Measurements from ENCODE around the gene AK2. TPM values are rescaled to one million over a fixed set of nuclear protein-coding genes. Genes with fewer than 3 reads are reported as not detected.
"Not testable (repeated sequence)": the region's sequence is repeated elsewhere in the genome, so short reads cannot be mapped to it uniquely, and the experiment has no call there.

The AK2 gene
- total and polyA plus RNA-seq, 4 donors, result 71.8 to 95.6 (median 82.6) TPM

DNA sequence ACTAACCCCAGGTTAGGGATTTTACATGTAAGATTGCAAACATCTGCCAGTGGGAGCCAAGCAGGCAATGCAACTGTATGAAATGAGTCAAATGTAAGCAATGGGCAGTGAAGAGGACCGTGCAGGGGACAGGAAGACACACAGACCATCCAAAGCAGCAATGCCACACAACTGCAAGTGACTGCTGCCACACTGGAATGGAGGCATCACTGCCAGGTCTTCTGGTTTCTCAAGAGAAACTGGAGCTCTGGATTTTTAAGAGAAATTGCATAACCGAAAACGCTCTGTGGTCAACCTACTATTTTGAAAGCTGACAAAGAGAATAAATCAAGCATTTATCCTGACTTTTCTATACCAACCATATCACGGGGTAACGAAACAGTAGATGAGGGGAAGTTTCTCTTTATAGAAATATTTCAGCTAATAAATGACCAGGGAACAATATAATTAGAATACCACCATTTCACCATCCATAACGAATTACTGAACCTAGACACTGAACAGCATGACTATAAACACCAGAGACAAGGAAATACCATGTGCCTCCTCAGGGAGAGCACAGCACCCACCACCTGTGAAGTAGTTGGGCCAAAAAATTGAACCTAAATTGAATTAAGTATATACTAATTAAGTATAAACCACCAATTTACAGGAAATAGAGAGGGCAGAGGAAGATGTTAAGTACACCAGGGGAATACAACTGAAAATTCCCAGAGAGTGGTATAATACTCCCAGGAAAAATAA, 4.4 kb downstream of the AK2 start:
- intact Hi-C loops (cut with DNase I), result loop anchor here in 1 of 2 donors (10.0 kb wide), 1 partner anchor 97 kb away; no protein-coding TSS in a partner anchor
- ATAC-seq (ENCODE audit: low FRiP score), result no peak
- H3K4me1 ChIP-seq (ENCODE audit: control insufficient read depth in 1 of 2, insufficient read depth in 2 of 2, low read length in 2 of 2), result peaks cover 6 to 8% of the 10 kb centered on the region in 2 donors

GRCh38 chr1:33031506-33031905, 5.2 kb downstream of the AK2 start:
- H3K27me3 ChIP-seq (ENCODE audit: control insufficient read depth in 1 of 2, insufficient read depth in 2 of 2, low read length in 1 of 2), result no peaks in the 10 kb centered on the region
- no peaks in the 10 kb centered on the region for H3K9me3 ChIP-seq (ENCODE audit: control insufficient read depth, low read length)
- peaks cover 6 to 8% of the 10 kb centered on the region in 2 donors for H3K4me1 ChIP-seq (ENCODE audit: control insufficient read depth in 1 of 2, insufficient read depth in 2 of 2, low read length in 2 of 2)
- H3K27ac ChIP-seq (ENCODE audit: low read depth in 1 of 2, low read length in 2 of 2), result no peak overlapping the region
- WGBS, 2 donors, result 91 to 92% methylated on average over 4 of the region's 4 CpGs
- intact Hi-C loops (cut with DNase I), result loop anchor here in 1 of 2 donors (10.0 kb wide), 1 partner anchor 97 kb away; no protein-coding TSS in a partner anchor
- no peak overlapping the region for H3K4me3 ChIP-seq (ENCODE audit: low read length in 2 of 2)
- DNase-seq, result no peak
- no peak for ATAC-seq (ENCODE audit: low FRiP score)
- H3K36me3 ChIP-seq (ENCODE audit: control insufficient read depth in 1 of 2, insufficient read depth in 2 of 2, low read length in 1 of 2), result peaks cover 0 to 4% of the 10 kb centered on the region in 2 donors

More for the DNA sequence above, 4.4 kb downstream of the AK2 start:
- no peaks in the 10 kb centered on the region for H3K27me3 ChIP-seq (ENCODE audit: control insufficient read depth in 1 of 2, insufficient read depth in 2 of 2, low read length in 1 of 2)
- peaks cover 0 to 4% of the 10 kb centered on the region in 2 donors for H3K36me3 ChIP-seq (ENCODE audit: control insufficient read depth in 1 of 2, insufficient read depth in 2 of 2, low read length in 1 of 2)
- H3K27ac ChIP-seq (ENCODE audit: low read depth in 1 of 2, low read length in 2 of 2), result no peak overlapping the region
- 79 to 80% methylated on average over 6 of the region's 6 CpGs for WGBS, 2 donors
- no peaks in the 10 kb centered on the region for H3K9me3 ChIP-seq (ENCODE audit: control insufficient read depth, low read length)
- H3K4me3 ChIP-seq (ENCODE audit: low read length in 2 of 2), result no peak overlapping the region
- no peak for DNase-seq

DNA sequence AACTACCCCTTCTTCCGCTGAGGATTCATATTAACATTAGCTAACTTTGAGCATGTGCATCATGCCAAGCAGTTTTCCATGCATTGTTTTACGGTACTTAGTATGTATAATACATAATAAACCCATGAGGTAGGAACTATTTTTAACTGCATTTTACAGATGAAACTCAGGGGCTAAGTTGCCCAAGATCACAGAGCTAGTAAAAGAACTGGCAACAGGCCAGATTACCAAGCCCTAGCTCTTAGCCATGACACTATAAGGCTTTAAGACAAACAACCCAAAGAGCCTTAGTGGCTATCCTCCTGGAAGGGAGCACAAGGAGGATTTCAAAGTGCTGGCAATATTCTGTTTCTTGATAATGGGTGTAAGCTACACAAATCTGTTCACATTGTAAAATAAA, 6.1 kb downstream of the AK2 start:
- Histone ChIP-seq H3K27ac (ENCODE audit: low read depth in 1 of 2, low read length in 2 of 2) (no peak overlapping the region), H3K27me3 (ENCODE audit: control insufficient read depth in 1 of 2, insufficient read depth in 2 of 2, low read length in 1 of 2) (no peaks in the 10 kb centered on the region), H3K9me3 (ENCODE audit: control insufficient read depth, low read length) (no peaks in the 10 kb centered on the region), H3K36me3 (ENCODE audit: control insufficient read depth in 1 of 2, insufficient read depth in 2 of 2, low read length in 1 of 2) (peaks cover 0 to 4% of the 10 kb centered on the region in 2 donors), H3K4me1 (ENCODE audit: control insufficient read depth in 1 of 2, insufficient read depth in 2 of 2, low read length in 2 of 2) (peaks cover 6 to 8% of the 10 kb centered on the region in 2 donors), H3K4me3 (ENCODE audit: low read length in 2 of 2) (no peak overlapping the region)
- intact Hi-C loops (cut with DNase I), result loop anchor here in 1 of 2 donors (10.0 kb wide), 1 partner anchor 96 kb away; no protein-coding TSS in a partner anchor
- ATAC-seq (ENCODE audit: low FRiP score) (no peak), DNase-seq (no peak)
- 60 to 63% methylated on average over 2 of the region's 2 CpGs for WGBS, 2 donors

DNA sequence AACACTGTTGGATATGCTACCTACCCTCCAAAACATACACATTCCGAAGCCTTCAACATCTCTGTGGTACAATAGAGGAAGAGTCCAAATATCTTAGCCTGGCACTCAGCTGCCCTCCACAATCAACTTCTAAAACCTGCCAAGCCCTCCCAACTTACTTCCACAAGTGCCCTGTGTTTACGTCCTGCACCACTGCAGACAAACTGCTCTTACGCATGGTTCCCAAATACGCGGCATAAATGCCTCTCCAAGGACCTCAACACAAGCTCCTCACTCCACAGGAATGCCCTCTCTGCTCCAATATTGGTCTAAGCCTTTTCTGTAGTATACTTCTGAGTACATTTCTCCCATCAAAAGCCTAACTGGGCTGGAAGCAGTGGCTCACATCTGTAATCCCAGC, 6.8 kb downstream of the AK2 start:
- peaks cover 6 to 8% of the 10 kb centered on the region in 2 donors for H3K4me1 ChIP-seq (ENCODE audit: control insufficient read depth in 1 of 2, insufficient read depth in 2 of 2, low read length in 2 of 2)
- H3K27me3 ChIP-seq (ENCODE audit: control insufficient read depth in 1 of 2, insufficient read depth in 2 of 2, low read length in 1 of 2), result no peaks in the 10 kb centered on the region
- H3K4me3 ChIP-seq (ENCODE audit: low read length in 2 of 2), result no peak overlapping the region
- intact Hi-C loops (cut with DNase I), result loop anchor here in 1 of 2 donors (10.0 kb wide), 1 partner anchor 95 kb away; no protein-coding TSS in a partner anchor
- DNase-seq (no peak), ATAC-seq (ENCODE audit: low FRiP score) (no peak)
- H3K36me3 ChIP-seq (ENCODE audit: control insufficient read depth in 1 of 2, insufficient read depth in 2 of 2, low read length in 1 of 2), result peaks cover 0 to 4% of the 10 kb centered on the region in 2 donors
- WGBS, 2 donors, result 78 to 85% methylated on average over 5 of the region's 5 CpGs
- H3K27ac ChIP-seq (ENCODE audit: low read depth in 1 of 2, low read length in 2 of 2), result no peak overlapping the region
- no peaks in the 10 kb centered on the region for H3K9me3 ChIP-seq (ENCODE audit: control insufficient read depth, low read length)

DNA sequence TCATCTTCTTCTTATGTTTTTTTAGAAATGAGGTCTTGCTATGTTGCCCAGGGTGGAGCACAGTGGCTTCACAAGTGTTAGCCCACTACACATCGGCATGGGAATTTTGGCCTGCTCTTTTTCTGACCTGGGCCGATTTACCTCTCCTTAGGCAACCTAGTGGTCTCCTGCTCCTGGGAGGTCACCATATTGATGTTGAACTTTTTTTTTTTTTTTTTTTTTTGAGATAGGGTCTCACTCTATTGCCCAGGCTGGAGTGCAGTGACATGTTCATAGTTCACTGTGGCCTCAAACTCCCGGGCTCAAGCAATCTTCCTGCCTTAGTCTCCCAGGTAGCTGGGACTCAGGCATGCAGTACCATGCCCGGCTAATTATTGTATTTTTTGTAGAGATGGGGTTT, 7.5 kb downstream of the AK2 start:
- no peak for DNase-seq
- intact Hi-C loops (cut with DNase I), result no loop called here
- 95 to 98% methylated on average over 4 of the region's 4 CpGs for WGBS, 2 donors
- Histone ChIP-seq H3K27me3 (ENCODE audit: control insufficient read depth in 1 of 2, insufficient read depth in 2 of 2, low read length in 1 of 2) (no peaks in the 10 kb centered on the region), H3K27ac (ENCODE audit: low read depth in 1 of 2, low read length in 2 of 2) (no peak overlapping the region), H3K4me3 (ENCODE audit: low read length in 2 of 2) (no peak overlapping the region), H3K36me3 (ENCODE audit: control insufficient read depth in 1 of 2, insufficient read depth in 2 of 2, low read length in 1 of 2) (peaks cover 0 to 4% of the 10 kb centered on the region in 2 donors), H3K4me1 (ENCODE audit: control insufficient read depth in 1 of 2, insufficient read depth in 2 of 2, low read length in 2 of 2) (peaks cover 6 to 8% of the 10 kb centered on the region in 2 donors), H3K9me3 (ENCODE audit: control insufficient read depth, low read length) (no peaks in the 10 kb centered on the region)
- no peak for ATAC-seq (ENCODE audit: low FRiP score)

- Histone ChIP-seq H3K4me3 (ENCODE audit: low read length in 2 of 2) (no peak overlapping the region), H3K4me1 (ENCODE audit: control insufficient read depth in 1 of 2, insufficient read depth in 2 of 2, low read length in 2 of 2) (peaks cover 0 to 3% of the 10 kb centered on the region in 2 donors), H3K27ac (ENCODE audit: low read depth in 1 of 2, low read length in 2 of 2) (no peak overlapping the region), H3K9me3 (ENCODE audit: control insufficient read depth, low read length) (no peaks in the 10 kb centered on the region), H3K27me3 (ENCODE audit: control insufficient read depth in 1 of 2, insufficient read depth in 2 of 2, low read length in 1 of 2) (no peaks in the 10 kb centered on the region), H3K36me3 (ENCODE audit: control insufficient read depth in 1 of 2, insufficient read depth in 2 of 2, low read length in 1 of 2) (peaks cover 4 to 10% of the 10 kb centered on the region in 2 donors)
- intact Hi-C loops (cut with DNase I), result no loop called here
- ATAC-seq (ENCODE audit: low FRiP score) (no peak), DNase-seq (no peak)
- WGBS, 2 donors, result 79 to 88% methylated on average over 4 of the region's 4 CpGs
These were observed 10.9 kb downstream of the AK2 start for GRCh38 chr1:33025761-33026160.

DNA sequence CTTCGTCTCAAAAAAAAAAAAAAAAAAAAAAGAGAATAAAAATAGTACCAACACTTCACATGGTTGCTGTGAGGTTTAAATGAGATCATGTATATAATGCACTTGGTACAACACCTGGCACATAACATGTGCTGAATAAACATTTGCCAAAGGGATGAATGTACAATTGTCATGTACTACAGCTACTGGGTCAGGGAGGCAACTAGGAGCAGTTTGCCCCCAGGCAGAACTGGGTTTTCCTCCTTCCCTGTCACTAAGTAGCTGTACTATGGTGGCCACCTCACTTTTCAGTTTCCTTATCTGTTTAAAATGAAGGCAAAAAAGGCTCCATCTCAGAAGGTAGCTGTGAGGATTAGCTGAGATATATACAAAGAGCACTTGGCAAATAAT, 11.5 kb downstream of the AK2 start:
- ATAC-seq (ENCODE audit: low FRiP score), result no peak
- DNase-seq, result no peak
- Histone ChIP-seq H3K27ac (ENCODE audit: low read depth in 1 of 2, low read length in 2 of 2) (no peak overlapping the region), H3K4me1 (ENCODE audit: control insufficient read depth in 1 of 2, insufficient read depth in 2 of 2, low read length in 2 of 2) (no peaks in the 10 kb centered on the region), H3K36me3 (ENCODE audit: control insufficient read depth in 1 of 2, insufficient read depth in 2 of 2, low read length in 1 of 2) (peaks cover 4 to 10% of the 10 kb centered on the region in 2 donors), H3K27me3 (ENCODE audit: control insufficient read depth in 1 of 2, insufficient read depth in 2 of 2, low read length in 1 of 2) (no peaks in the 10 kb centered on the region), H3K9me3 (ENCODE audit: control insufficient read depth, low read length) (no peaks in the 10 kb centered on the region), H3K4me3 (ENCODE audit: low read length in 2 of 2) (no peak overlapping the region)
- intact Hi-C loops (cut with DNase I), result no loop called here
- 50 to 54% methylated on average over 1 of the region's 1 CpG for WGBS, 2 donors

DNA sequence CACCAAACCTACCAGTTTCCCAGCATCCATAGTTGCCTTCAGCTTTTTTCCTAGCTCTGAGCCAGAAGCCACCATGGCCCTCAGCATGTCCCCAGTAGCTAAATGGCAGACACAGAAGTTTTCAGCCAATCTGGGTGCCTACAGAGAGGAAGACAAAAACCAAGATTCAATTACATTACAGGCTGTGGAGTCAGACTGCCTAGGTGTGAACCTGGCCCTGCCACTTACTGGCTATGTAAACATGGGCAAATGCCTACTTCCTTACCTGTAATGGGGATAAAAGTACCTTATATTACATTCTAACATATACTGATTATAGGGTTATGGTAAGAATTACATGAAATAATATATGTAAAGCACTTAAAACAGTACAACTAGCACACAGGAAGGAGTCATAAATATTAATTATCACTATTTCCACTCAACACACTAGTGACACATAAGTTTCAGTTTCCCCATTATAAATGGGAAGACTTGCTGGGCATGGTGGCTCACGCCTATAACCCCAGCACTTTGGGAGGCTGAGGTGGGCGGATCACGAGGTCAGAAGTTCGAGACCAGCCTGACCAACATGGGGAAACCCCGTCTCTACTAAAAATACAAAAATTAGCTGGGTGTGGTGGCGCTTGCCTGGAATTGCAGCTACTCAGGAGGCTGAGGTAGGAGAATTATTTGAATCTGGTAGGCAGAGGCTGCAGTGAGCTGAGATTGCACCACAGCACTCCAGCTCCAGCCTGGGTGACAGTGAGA, 12.1 kb downstream of the AK2 start:
- peaks cover 8 to 10% of the 10 kb centered on the region in 2 donors for H3K36me3 ChIP-seq (ENCODE audit: control insufficient read depth in 1 of 2, insufficient read depth in 2 of 2, low read length in 1 of 2)
- H3K4me3 ChIP-seq (ENCODE audit: low read length in 2 of 2); H3K27ac ChIP-seq (ENCODE audit: low read depth in 1 of 2, low read length in 2 of 2); intact Hi-C loops (cut with DNase I); H3K4me1 ChIP-seq (ENCODE audit: control insufficient read depth in 1 of 2, insufficient read depth in 2 of 2, low read length in 2 of 2); DNase-seq; ATAC-seq (ENCODE audit: low FRiP score); H3K27me3 ChIP-seq (ENCODE audit: control insufficient read depth in 1 of 2, insufficient read depth in 2 of 2, low read length in 1 of 2); H3K9me3 ChIP-seq (ENCODE audit: control insufficient read depth, low read length): not testable (repeated sequence)
- 93 to 95% methylated on average over 6 of the region's 6 CpGs for WGBS, 2 donors

Data from aorta (tissue), 5 donors.